Stimulated activated naive CD8-positive, alpha-beta T cell treated with anti-CD3 and anti-CD28 coated beads, Interleukin-15, amount 100 ng/mL, for 72 hours (primary cell): ENCODE measurements around the gene NEK4.
"Not testable (repeated sequence)": the region's sequence is repeated elsewhere in the genome, so short reads cannot be mapped to it uniquely, and the experiment has no call there.

ENCODE experiments used
- ATAC-seq: fragments of 150-1000 bp; cut with Tn5 transposase; 2 replicates; pipeline ENCODE4 v1.10.0; 2021; ENCODE audit warnings: mild to moderate bottlenecking, moderate library complexity
- DNase-seq, 2 donors: peaks; one replicate each; pipeline ENCODE4 v3.0.0; 2021 to 2022
- H3K27ac Mint-ChIP-seq, 2 donors: one replicate each; pipeline ENCODE4 v1.8.0; 2022; ENCODE audit warnings: mild to moderate bottlenecking in 2 of 2, mixed read lengths in 2 of 2, moderate library complexity in 2 of 2
- H3K27me3 Mint-ChIP-seq: one replicate; pipeline ENCODE4 v1.8.0; 2022; ENCODE audit warnings: mixed read lengths
- H3K4me1 Mint-ChIP-seq: one replicate; pipeline ENCODE4 v1.8.0; 2022; ENCODE audit warnings: mild to moderate bottlenecking, mixed read lengths
- H3K4me3 Mint-ChIP-seq, 2 donors: one replicate each; pipeline ENCODE4 v1.8.0; 2022; ENCODE audit warnings: mild to moderate bottlenecking in 2 of 2, mixed read lengths in 2 of 2, moderate library complexity in 1 of 2
- H3K9me3 Mint-ChIP-seq, 2 donors: one replicate each; pipeline ENCODE4 v1.8.0; 2022; ENCODE audit warnings: mixed read lengths in 2 of 2

The NEK4 gene

GRCh38 chr3:52733256-52733891 is 37.4 kb downstream of the NEK4 start:
- H3K4me1 Mint-ChIP-seq: peaks cover 10% of the 10 kb centered on the region
- ATAC-seq: no peak
- H3K4me3 Mint-ChIP-seq: no peak overlapping the region
- H3K27ac Mint-ChIP-seq: no peak overlapping the region
- no peak for DNase-seq
- no peaks in the 10 kb centered on the region for H3K27me3 Mint-ChIP-seq
- peaks cover 0 to 33% of the 10 kb centered on the region in 2 donors for H3K9me3 Mint-ChIP-seq

- no peak for DNase-seq
- Mint-ChIP-seq H3K4me1 (peaks cover 10% of the 10 kb centered on the region), H3K27me3 (no peaks in the 10 kb centered on the region), H3K27ac (no peak overlapping the region), H3K9me3 (peaks cover 0 to 33% of the 10 kb centered on the region in 2 donors), H3K4me3 (no peak overlapping the region)
- no peak for ATAC-seq
These were observed 39.1 kb downstream of the NEK4 start for GRCh38 chr3:52731590-52731989.

GRCh38 chr3:52730681-52731080 is 40.1 kb downstream of the NEK4 start:
- DNase-seq: no peak
- Mint-ChIP-seq H3K9me3 (peaks cover 0 to 33% of the 10 kb centered on the region in 2 donors), H3K4me1 (peaks cover 10% of the 10 kb centered on the region), H3K27me3 (no peaks in the 10 kb centered on the region), H3K27ac (no peak overlapping the region), H3K4me3 (no peak overlapping the region)
- ATAC-seq: peak; percentile 37

GRCh38 chr3:52728753-52729152 is 42.0 kb downstream of the NEK4 start:
- not testable (repeated sequence) for H3K4me3 Mint-ChIP-seq
- peaks cover 10% of the 10 kb centered on the region for H3K4me1 Mint-ChIP-seq

GRCh38 chr3:52724511-52724910 is 46.2 kb downstream of the NEK4 start:
- DNase-seq (no peak), ATAC-seq (no peak)
- peaks cover 0 to 7% of the 10 kb centered on the region in 2 donors for H3K9me3 Mint-ChIP-seq
- H3K4me3 Mint-ChIP-seq: no peak overlapping the region
- H3K27me3 Mint-ChIP-seq: no peaks in the 10 kb centered on the region
- peaks cover 25% of the 10 kb centered on the region for H3K4me1 Mint-ChIP-seq
- H3K27ac Mint-ChIP-seq: no peak overlapping the region

More at GRCh38 chr3:52728753-52729152, 42.0 kb downstream of the NEK4 start:
- H3K27me3 Mint-ChIP-seq, DNase-seq, H3K27ac Mint-ChIP-seq, ATAC-seq: not testable (repeated sequence)
- peaks cover 0 to 33% of the 10 kb centered on the region in 2 donors for H3K9me3 Mint-ChIP-seq

- Mint-ChIP-seq H3K27ac (no peak overlapping the region), H3K4me3 (no peak overlapping the region), H3K27me3 (no peaks in the 10 kb centered on the region), H3K9me3 (peaks cover 0 to 3% of the 10 kb centered on the region in 2 donors), H3K4me1 (peaks cover 25% of the 10 kb centered on the region)
- DNase-seq: no peak
- ATAC-seq: no peak
These were observed 46.8 kb downstream of the NEK4 start for GRCh38 chr3:52723935-52724334.

GRCh38 chr3:52722491-52722890 is 48.2 kb downstream of the NEK4 start:
- no peak for ATAC-seq
- H3K4me1 Mint-ChIP-seq: peaks cover 25% of the 10 kb centered on the region
- H3K4me3 Mint-ChIP-seq: no peak overlapping the region
- H3K9me3 Mint-ChIP-seq: no peaks in the 10 kb centered on the region
- no peak for DNase-seq
- no peak overlapping the region for H3K27ac Mint-ChIP-seq
- H3K27me3 Mint-ChIP-seq: no peaks in the 10 kb centered on the region

- no peak overlapping the region for H3K4me3 Mint-ChIP-seq
These were observed 49.1 kb downstream of the NEK4 start for GRCh38 chr3:52721730-52722008.

GRCh38 chr3:52721002-52721729 is 49.6 kb downstream of the NEK4 start:
- DNase-seq: no peak
- H3K4me3 Mint-ChIP-seq: no peak overlapping the region
- peaks cover 25% of the 10 kb centered on the region for H3K4me1 Mint-ChIP-seq
- no peaks in the 10 kb centered on the region for H3K9me3 Mint-ChIP-seq
- H3K27me3 Mint-ChIP-seq: no peaks in the 10 kb centered on the region
- peak overlapping the region; percentile 8 to 27 for H3K27ac Mint-ChIP-seq
- peak; percentile 88 for ATAC-seq

More at GRCh38 chr3:52721730-52722008, 49.1 kb downstream of the NEK4 start:
- Mint-ChIP-seq H3K4me1 (peaks cover 25% of the 10 kb centered on the region), H3K27me3 (no peaks in the 10 kb centered on the region), H3K27ac (peak overlapping the region in 1 of 2 donors; percentile 8), H3K9me3 (no peaks in the 10 kb centered on the region)
- no peak for DNase-seq
- peak; percentile 40 for ATAC-seq

GRCh38 chr3:52719618-52720017 is 51.1 kb downstream of the NEK4 start:
- H3K4me3 Mint-ChIP-seq: no peak overlapping the region
- H3K27ac Mint-ChIP-seq: no peak overlapping the region
- ATAC-seq (no peak), DNase-seq (no peak)
- peaks cover 25% of the 10 kb centered on the region for H3K4me1 Mint-ChIP-seq
- no peaks in the 10 kb centered on the region for H3K9me3 Mint-ChIP-seq
- no peaks in the 10 kb centered on the region for H3K27me3 Mint-ChIP-seq

GRCh38 chr3:52715714-52716305 is 54.9 kb downstream of the NEK4 start:
- ATAC-seq (no peak), DNase-seq (no peak)
- H3K4me3 Mint-ChIP-seq: no peak overlapping the region
- no peaks in the 10 kb centered on the region for H3K9me3 Mint-ChIP-seq
- no peak overlapping the region for H3K27ac Mint-ChIP-seq
- H3K27me3 Mint-ChIP-seq: no peaks in the 10 kb centered on the region
- peaks cover 9% of the 10 kb centered on the region for H3K4me1 Mint-ChIP-seq

GRCh38 chr3:52714335-52715302 is 56.1 kb downstream of the NEK4 start:
- Mint-ChIP-seq H3K4me1 (no peaks in the 10 kb centered on the region), H3K9me3 (no peaks in the 10 kb centered on the region), H3K4me3 (no peak overlapping the region), H3K27ac (no peak overlapping the region), H3K27me3 (no peaks in the 10 kb centered on the region)
- DNase-seq (no peak), ATAC-seq (peak; percentile 33)

GRCh38 chr3:52712291-52713212 is 58.2 kb downstream of the NEK4 start:
- Mint-ChIP-seq H3K27ac (peak overlapping the region in 1 of 2 donors; percentile 15), H3K4me3 (no peak overlapping the region), H3K27me3 (no peaks in the 10 kb centered on the region), H3K4me1 (peaks cover 8% of the 10 kb centered on the region), H3K9me3 (no peaks in the 10 kb centered on the region)
- DNase-seq (no peak), ATAC-seq (no peak)

GRCh38 chr3:52710512-52710911 is 60.2 kb downstream of the NEK4 start:
- ATAC-seq (no peak), DNase-seq (no peak)
- H3K27ac Mint-ChIP-seq: no peak overlapping the region
- peaks cover 14% of the 10 kb centered on the region for H3K4me1 Mint-ChIP-seq
- H3K9me3 Mint-ChIP-seq: no peaks in the 10 kb centered on the region
- no peak overlapping the region for H3K4me3 Mint-ChIP-seq
- no peaks in the 10 kb centered on the region for H3K27me3 Mint-ChIP-seq
